Suprapubic skin (tissue), 4 donors: ENCODE results near the gene ADSS2. TPM values are rescaled to one million over a fixed set of nuclear protein-coding genes. Genes with fewer than 3 reads are reported as not detected.

Experiments
- DNase-seq, 2 donors: peaks; one replicate each; pipeline ENCODE4 v3.0.0-alpha.2; 2019; ENCODE audit warnings: low spot score in 2 of 2
- H3K27ac ChIP-seq: fragments of 200-600 bp; sonication (generic); one replicate; pipeline ENCODE4 v1.5.1; 2019
- H3K27me3 ChIP-seq: fragments of 200-600 bp; sonication (generic); one replicate; pipeline ENCODE4 v1.5.1; 2019
- H3K36me3 ChIP-seq: fragments of 200-600 bp; sonication (generic); one replicate; pipeline ENCODE4 v1.5.1; 2019
- H3K4me1 ChIP-seq: fragments of 200-600 bp; sonication (generic); one replicate; pipeline ENCODE4 v1.5.1; 2019
- H3K4me3 ChIP-seq: fragments of 200-600 bp; sonication (generic); one replicate; pipeline ENCODE4 v1.5.1; 2019; ENCODE audit warnings: mild to moderate bottlenecking
- H3K9me3 ChIP-seq: fragments of 200-600 bp; sonication (generic); one replicate; pipeline ENCODE4 v1.5.1; 2019
- EP300 ChIP-seq: sonication (generic); formaldehyde crosslinking; IDR thresholded peaks from one replicate; pipeline ENCODE4 v1.6.1; 2017; ENCODE audit warnings: antibody characterized with exemption
- POLR2A ChIP-seq, 2 donors: fragments of 450-650 bp; IDR thresholded peaks; one replicate each; pipeline ENCODE4 v1.6.1; 2017; ENCODE audit warnings: antibody characterized with exemption in 2 of 2, mild to moderate bottlenecking in 2 of 2, moderate library complexity in 2 of 2
- POLR2AphosphoS5 ChIP-seq, 3 donors: sonication (generic); formaldehyde crosslinking; IDR thresholded peaks; one replicate each; pipeline ENCODE4 v1.6.1; 2017; ENCODE audit warnings: antibody characterized with exemption in 3 of 3
- WGBS: methylation state at CpG from one replicate; pipeline ENCODE4 v1.1.5; 2018; 5-methylcytosine and 5-hydroxymethylcytosine counted together
- total RNA-seq, 4 donors: library from RNA; depleted of rRNA; stranded (reverse); fragments of >200 nt; gene quantifications; one replicate each; pipeline ENCODE4 v1.1.0, GENCODE V29; 2016
- TF ChIP-seq, protein P1 (sequence below), 2 donors: fragments of 200-600 bp in 1 of 2; fragments of 450-650 bp in 1 of 2; sonication (generic) in 1 of 2; IDR thresholded peaks; one replicate each; pipeline ENCODE4 v1.5.1; 2016 to 2019; ENCODE audit warnings: antibody characterized with exemption in 2 of 2, mild to moderate bottlenecking in 1 of 2, moderate library complexity in 1 of 2

The ADSS2 gene
- total RNA-seq, 4 donors from 2014 or later, result 39.8 to 65.3 (median 52.1) TPM

GRCh38 chr1:244422174-244422573 lies 29.5 kb downstream of the ADSS2 start:
- no peak for TF ChIP-seq EP300
- TF ChIP-seq, protein P1, sequence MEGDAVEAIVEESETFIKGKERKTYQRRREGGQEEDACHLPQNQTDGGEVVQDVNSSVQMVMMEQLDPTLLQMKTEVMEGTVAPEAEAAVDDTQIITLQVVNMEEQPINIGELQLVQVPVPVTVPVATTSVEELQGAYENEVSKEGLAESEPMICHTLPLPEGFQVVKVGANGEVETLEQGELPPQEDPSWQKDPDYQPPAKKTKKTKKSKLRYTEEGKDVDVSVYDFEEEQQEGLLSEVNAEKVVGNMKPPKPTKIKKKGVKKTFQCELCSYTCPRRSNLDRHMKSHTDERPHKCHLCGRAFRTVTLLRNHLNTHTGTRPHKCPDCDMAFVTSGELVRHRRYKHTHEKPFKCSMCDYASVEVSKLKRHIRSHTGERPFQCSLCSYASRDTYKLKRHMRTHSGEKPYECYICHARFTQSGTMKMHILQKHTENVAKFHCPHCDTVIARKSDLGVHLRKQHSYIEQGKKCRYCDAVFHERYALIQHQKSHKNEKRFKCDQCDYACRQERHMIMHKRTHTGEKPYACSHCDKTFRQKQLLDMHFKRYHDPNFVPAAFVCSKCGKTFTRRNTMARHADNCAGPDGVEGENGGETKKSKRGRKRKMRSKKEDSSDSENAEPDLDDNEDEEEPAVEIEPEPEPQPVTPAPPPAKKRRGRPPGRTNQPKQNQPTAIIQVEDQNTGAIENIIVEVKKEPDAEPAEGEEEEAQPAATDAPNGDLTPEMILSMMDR (IDR thresholded peaks at IDR 0.05), result no peak
- no peak for TF ChIP-seq POLR2AphosphoS5 (IDR thresholded peaks at IDR 0.05)
- no peak for TF ChIP-seq POLR2A (IDR thresholded peaks at IDR 0.05)
- WGBS, result 79% methylated on average over 1 of the region's 1 CpG
- Histone ChIP-seq H3K4me3 (no peak overlapping the region), H3K9me3 (no peaks in the 10 kb centered on the region), H3K27ac (no peak overlapping the region), H3K36me3 (peaks cover 42% of the 10 kb centered on the region), H3K4me1 (no peaks in the 10 kb centered on the region), H3K27me3 (no peaks in the 10 kb centered on the region)
- no peak for DNase-seq

GRCh38 chr1:244419024-244419423 lies 32.7 kb downstream of the ADSS2 start:
- peaks cover 72% of the 10 kb centered on the region for H3K36me3 ChIP-seq
- WGBS, result 93% methylated on average over 4 of the region's 4 CpGs
- no peak overlapping the region for H3K27ac ChIP-seq

GRCh38 chr1:244414543-244414942 lies 37.2 kb downstream of the ADSS2 start:
- Histone ChIP-seq H3K4me3 (no peak overlapping the region), H3K4me1 (no peaks in the 10 kb centered on the region), H3K27ac (no peak overlapping the region), H3K27me3 (no peaks in the 10 kb centered on the region), H3K36me3 (peaks cover 88% of the 10 kb centered on the region), H3K9me3 (no peaks in the 10 kb centered on the region)
- 75% methylated on average over 1 of the region's 1 CpG for WGBS
- DNase-seq, result no peak
- TF ChIP-seq, protein P1 (IDR thresholded peaks at IDR 0.05), result no peak
- TF ChIP-seq EP300, result no peak
- TF ChIP-seq POLR2AphosphoS5 (IDR thresholded peaks at IDR 0.05), result no peak
- TF ChIP-seq POLR2A (IDR thresholded peaks at IDR 0.05), result no peak

More at GRCh38 chr1:244419024-244419423, 32.7 kb downstream of the ADSS2 start:
- Histone ChIP-seq H3K4me3 (no peak overlapping the region), H3K4me1 (no peaks in the 10 kb centered on the region), H3K9me3 (no peaks in the 10 kb centered on the region), H3K27me3 (no peaks in the 10 kb centered on the region)
- no peak for DNase-seq
- TF ChIP-seq POLR2A (IDR thresholded peaks at IDR 0.05) (no peak), POLR2AphosphoS5 (IDR thresholded peaks at IDR 0.05) (no peak), EP300 (no peak)
- TF ChIP-seq, protein P1 (IDR thresholded peaks at IDR 0.05), result no peak

DNA sequence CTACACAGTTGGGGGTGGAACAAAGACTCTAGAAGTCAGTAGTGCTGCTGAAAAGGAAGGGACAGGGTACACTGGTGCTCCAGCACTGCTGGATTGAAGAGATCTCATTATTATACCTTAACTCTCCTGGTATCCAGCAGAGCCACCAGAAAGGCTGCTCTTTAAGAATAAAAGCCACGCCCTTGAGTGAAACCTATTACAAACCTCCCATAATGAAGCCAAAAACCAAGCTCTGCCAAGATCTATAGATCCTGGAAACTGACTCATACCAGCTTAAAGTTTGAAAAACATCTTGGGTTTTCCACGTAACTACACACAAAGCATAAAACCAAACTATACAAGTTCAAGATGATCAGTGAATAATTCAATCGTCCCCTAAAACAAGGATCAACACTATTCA lies 38.0 kb downstream of the ADSS2 start:
- H3K27ac ChIP-seq, result no peak overlapping the region
- WGBS, result 74% methylated on average over 3 of the region's 3 CpGs
- TF ChIP-seq, protein P1 (IDR thresholded peaks at IDR 0.05), result no peak

DNA sequence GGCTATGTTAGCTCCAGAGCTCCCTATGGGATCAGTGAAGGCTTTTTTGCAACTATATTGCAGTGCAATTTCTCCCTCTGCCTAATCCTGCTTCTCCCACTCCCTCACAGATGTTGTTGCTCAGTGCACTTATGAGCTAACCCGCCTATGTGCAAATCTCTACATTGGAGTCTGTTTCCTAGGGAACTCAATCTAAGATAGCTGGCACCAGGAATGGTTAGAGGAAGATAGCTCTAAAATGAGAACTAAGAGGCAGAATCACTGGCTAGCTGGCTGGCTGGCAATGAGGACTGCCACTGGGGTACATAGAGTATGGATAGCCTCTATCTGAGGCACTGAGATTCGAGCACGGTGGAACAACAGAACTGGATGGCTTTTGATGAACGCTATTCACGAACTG lies 39.5 kb downstream of the ADSS2 start:
- Histone ChIP-seq H3K27me3 (no peaks in the 10 kb centered on the region), H3K27ac (no peak overlapping the region), H3K36me3 (peaks cover 80% of the 10 kb centered on the region), H3K4me3 (no peak overlapping the region), H3K4me1 (no peaks in the 10 kb centered on the region), H3K9me3 (no peaks in the 10 kb centered on the region)
- no peak for TF ChIP-seq POLR2AphosphoS5 (IDR thresholded peaks at IDR 0.05)
- TF ChIP-seq POLR2A (IDR thresholded peaks at IDR 0.05), result no peak
- TF ChIP-seq, protein P1 (IDR thresholded peaks at IDR 0.05), result no peak
- no peak for TF ChIP-seq EP300
- 95% methylated on average over 5 of the region's 5 CpGs for WGBS
- no peak for DNase-seq

More for the DNA sequence above, 38.0 kb downstream of the ADSS2 start:
- DNase-seq, result no peak
- Histone ChIP-seq H3K27me3 (no peaks in the 10 kb centered on the region), H3K4me1 (no peaks in the 10 kb centered on the region), H3K4me3 (no peak overlapping the region), H3K9me3 (no peaks in the 10 kb centered on the region), H3K36me3 (peaks cover 90% of the 10 kb centered on the region)
